ENCODE measurements around the gene MRPL37. TPM values are rescaled to one million over a fixed set of nuclear protein-coding genes. Genes with fewer than 3 reads are reported as not detected.

MRPL37 gene
- total RNA-seq, 1 experiment from 2014 or later = 138 TPM

DNA sequence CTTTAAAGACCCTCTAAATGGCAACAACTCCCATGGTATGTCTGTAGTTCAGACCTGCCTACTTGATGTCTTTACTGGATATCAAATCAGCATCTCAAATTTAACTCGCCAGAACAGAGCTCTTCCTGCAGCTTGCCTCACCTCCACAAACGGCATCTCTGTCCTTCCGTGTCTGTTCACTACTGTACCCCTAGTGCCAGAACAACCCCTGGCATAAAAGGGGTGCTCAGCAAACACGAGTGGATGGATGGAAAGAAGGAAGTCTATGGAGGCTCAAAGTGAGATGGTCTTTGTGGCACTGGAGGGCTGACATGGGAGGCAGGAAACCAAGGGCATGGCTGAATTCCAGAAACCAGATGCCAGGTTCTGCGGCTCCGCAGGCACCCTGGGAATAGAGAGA lies 22.7 kb downstream of the MRPL37 start:
- H3K4me1 ChIP-seq (ENCODE audit: control insufficient read depth, insufficient read depth, low read length) = no peaks in the 10 kb centered on the region
- H3K9me3 ChIP-seq (ENCODE audit: control insufficient read depth, insufficient read depth, low read depth, low read length) = no peaks in the 10 kb centered on the region
- no peak for DNase-seq (ENCODE audit: low read depth, low spot score)
- ATAC-seq = no peak
- no peak overlapping the region for H3K27ac ChIP-seq (ENCODE audit: low read length)
- TF ChIP-seq, protein P1, sequence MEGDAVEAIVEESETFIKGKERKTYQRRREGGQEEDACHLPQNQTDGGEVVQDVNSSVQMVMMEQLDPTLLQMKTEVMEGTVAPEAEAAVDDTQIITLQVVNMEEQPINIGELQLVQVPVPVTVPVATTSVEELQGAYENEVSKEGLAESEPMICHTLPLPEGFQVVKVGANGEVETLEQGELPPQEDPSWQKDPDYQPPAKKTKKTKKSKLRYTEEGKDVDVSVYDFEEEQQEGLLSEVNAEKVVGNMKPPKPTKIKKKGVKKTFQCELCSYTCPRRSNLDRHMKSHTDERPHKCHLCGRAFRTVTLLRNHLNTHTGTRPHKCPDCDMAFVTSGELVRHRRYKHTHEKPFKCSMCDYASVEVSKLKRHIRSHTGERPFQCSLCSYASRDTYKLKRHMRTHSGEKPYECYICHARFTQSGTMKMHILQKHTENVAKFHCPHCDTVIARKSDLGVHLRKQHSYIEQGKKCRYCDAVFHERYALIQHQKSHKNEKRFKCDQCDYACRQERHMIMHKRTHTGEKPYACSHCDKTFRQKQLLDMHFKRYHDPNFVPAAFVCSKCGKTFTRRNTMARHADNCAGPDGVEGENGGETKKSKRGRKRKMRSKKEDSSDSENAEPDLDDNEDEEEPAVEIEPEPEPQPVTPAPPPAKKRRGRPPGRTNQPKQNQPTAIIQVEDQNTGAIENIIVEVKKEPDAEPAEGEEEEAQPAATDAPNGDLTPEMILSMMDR (IDR thresholded peaks at IDR 0.05) = no peak
- no peak for TF ChIP-seq REST (IDR thresholded peaks at IDR 0.05; ENCODE audit: insufficient read depth in 1 of 2, low read depth in 2 of 2, low read length in 1 of 2)
- no peak for TF ChIP-seq SIN3A (IDR thresholded peaks at IDR 0.05; ENCODE audit: borderline replicate concordance, insufficient read depth, low read depth, low read length)
- TF ChIP-seq TCF7L2 (IDR thresholded peaks at IDR 0.05; ENCODE audit: low read depth, low read length) = no peak
- TF ChIP-seq POLR2AphosphoS5 (IDR thresholded peaks at IDR 0.05; ENCODE audit: low read depth, low read length) = no peak
- no peaks in the 10 kb centered on the region for H3K27me3 ChIP-seq (ENCODE audit: control insufficient read depth, insufficient read depth, low read length)
- no peak overlapping the region for H3K4me3 ChIP-seq (ENCODE audit: low read depth in 2 of 2, low read length in 2 of 2)
- CTCF ChIA-PET = interaction anchor here (0.5 kb wide), 2 partner anchors 24 to 277 kb away, joined by 3 read pairs; no protein-coding TSS in a partner anchor
- POLR2A ChIA-PET = no interaction called here
- intact Hi-C loops (cut with micrococcal nuclease; ENCODE audit: unreplicated experiment) (no loop called here), in situ Hi-C loops (cut with HindIII; ENCODE audit: low pct_unique_long_range_greater_than_20kb, low sequenced_read_pairs) (no loop called here)
- no peaks in the 10 kb centered on the region for H3K36me3 ChIP-seq (ENCODE audit: control insufficient read depth, insufficient read depth, low read length)
- BruUV-seq (replicated peaks) = no TSS peak

GRCh38 chr1:54223441-54224202 lies 23.7 kb downstream of the MRPL37 start:
- Histone ChIP-seq H3K27me3 (ENCODE audit: control insufficient read depth, insufficient read depth, low read length) (no peaks in the 10 kb centered on the region), H3K4me3 (ENCODE audit: low read depth in 2 of 2, low read length in 2 of 2) (no peak overlapping the region), H3K4me1 (ENCODE audit: control insufficient read depth, insufficient read depth, low read length) (no peaks in the 10 kb centered on the region), H3K27ac (ENCODE audit: low read length) (no peak overlapping the region), H3K9me3 (ENCODE audit: control insufficient read depth, insufficient read depth, low read depth, low read length) (no peaks in the 10 kb centered on the region), H3K36me3 (ENCODE audit: control insufficient read depth, insufficient read depth, low read length) (no peaks in the 10 kb centered on the region)
- no TSS peak for BruUV-seq (replicated peaks)
- intact Hi-C loops (cut with micrococcal nuclease; ENCODE audit: unreplicated experiment) (no loop called here), in situ Hi-C loops (cut with HindIII; ENCODE audit: low pct_unique_long_range_greater_than_20kb, low sequenced_read_pairs) (no loop called here)
- TF ChIP-seq POLR2AphosphoS5 (IDR thresholded peaks at IDR 0.05; ENCODE audit: low read depth, low read length) = no peak
- TF ChIP-seq REST (IDR thresholded peaks at IDR 0.05; ENCODE audit: insufficient read depth in 1 of 2, low read depth in 2 of 2, low read length in 1 of 2) = no peak
- no peak for TF ChIP-seq TCF7L2 (IDR thresholded peaks at IDR 0.05; ENCODE audit: low read depth, low read length)
- TF ChIP-seq SIN3A (IDR thresholded peaks at IDR 0.05; ENCODE audit: borderline replicate concordance, insufficient read depth, low read depth, low read length) = no peak
- TF ChIP-seq, protein P1 (IDR thresholded peaks at IDR 0.05) = no peak
- ChIA-PET CTCF (interaction anchor here (0.6 kb wide), 1 partner anchor 265 kb away, joined by 5 read pairs; no protein-coding TSS in a partner anchor), POLR2A (no interaction called here)
- DNase-seq (ENCODE audit: low read depth, low spot score) = no peak
- ATAC-seq = no peak

Measured in Panc1 (cell line).